Mammary epithelial cell (primary cell): ENCODE data around the gene ADAMTS6.

Experiments used
- EZH2 ChIP-seq: IDR thresholded peaks from 2 replicates; pipeline ENCODE4 v1.6.1; 2012; ENCODE audit warnings: low read length, inconsistent platforms, borderline replicate concordance
- TF ChIP-seq, protein P1 (sequence below), 2 donors: IDR thresholded peaks in 1 of 2; conservative IDR thresholded peaks in 1 of 2; 2 replicates each; pipeline ENCODE4 v1.5.1; 2011 to 2012; ENCODE audit warnings: inconsistent platforms in 2 of 2, low read length in 2 of 2, mild to moderate bottlenecking in 2 of 2, control low read depth in 1 of 2, low read depth in 1 of 2; ENCODE audit not compliant: insufficient read depth in 1 of 2; ENCODE audit errors: extremely low read depth in 1 of 2

DNA sequence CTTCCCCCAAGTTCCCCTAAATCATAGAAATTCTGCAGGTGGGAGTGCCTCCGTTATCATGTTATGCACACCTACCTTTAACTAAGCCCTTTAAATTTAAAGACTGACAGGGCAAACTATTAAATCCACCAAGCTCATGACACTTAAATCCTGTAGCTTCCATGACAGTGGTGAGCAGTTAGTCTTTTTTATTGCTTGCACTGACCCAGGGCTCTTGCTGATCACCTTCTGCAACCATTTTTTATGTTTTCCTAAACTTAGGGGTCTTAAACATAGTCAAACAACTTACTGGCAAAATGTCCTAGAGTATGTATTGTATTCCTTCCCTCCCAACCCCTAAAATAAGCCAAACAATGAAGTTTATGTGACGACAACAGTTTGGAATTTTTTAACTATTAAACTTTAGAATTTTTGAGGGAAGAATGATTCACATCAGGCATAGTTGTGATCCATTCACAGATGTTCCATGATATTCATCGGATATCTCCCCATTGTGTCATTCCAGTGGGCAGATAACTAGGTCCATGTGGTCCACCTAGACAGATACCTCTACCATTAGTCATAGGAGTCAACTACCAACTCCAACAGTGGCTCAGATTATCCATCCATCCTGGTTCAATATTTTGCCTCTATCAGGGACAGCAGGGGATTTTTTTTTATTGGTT lies 283.1 kb downstream of the ADAMTS6 start:
- TF ChIP-seq, protein P1, sequence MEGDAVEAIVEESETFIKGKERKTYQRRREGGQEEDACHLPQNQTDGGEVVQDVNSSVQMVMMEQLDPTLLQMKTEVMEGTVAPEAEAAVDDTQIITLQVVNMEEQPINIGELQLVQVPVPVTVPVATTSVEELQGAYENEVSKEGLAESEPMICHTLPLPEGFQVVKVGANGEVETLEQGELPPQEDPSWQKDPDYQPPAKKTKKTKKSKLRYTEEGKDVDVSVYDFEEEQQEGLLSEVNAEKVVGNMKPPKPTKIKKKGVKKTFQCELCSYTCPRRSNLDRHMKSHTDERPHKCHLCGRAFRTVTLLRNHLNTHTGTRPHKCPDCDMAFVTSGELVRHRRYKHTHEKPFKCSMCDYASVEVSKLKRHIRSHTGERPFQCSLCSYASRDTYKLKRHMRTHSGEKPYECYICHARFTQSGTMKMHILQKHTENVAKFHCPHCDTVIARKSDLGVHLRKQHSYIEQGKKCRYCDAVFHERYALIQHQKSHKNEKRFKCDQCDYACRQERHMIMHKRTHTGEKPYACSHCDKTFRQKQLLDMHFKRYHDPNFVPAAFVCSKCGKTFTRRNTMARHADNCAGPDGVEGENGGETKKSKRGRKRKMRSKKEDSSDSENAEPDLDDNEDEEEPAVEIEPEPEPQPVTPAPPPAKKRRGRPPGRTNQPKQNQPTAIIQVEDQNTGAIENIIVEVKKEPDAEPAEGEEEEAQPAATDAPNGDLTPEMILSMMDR (conservative IDR thresholded peaks at IDR 0.05 in 1 of 2, IDR thresholded peaks at IDR 0.05 in 1 of 2; ENCODE audit: extremely low read depth in 1 of 2, insufficient read depth in 1 of 2, low read depth in 1 of 2, low read length in 2 of 2) = no peak
- no peak for TF ChIP-seq EZH2
